H9 (cell line): Measurements from ENCODE around the gene ATF7. TPM values are rescaled to one million over a fixed set of nuclear protein-coding genes. Genes with fewer than 3 reads are reported as not detected.

ENCODE experiments used
- DNase-seq: peaks from one replicate; pipeline ENCODE4 v3.0.0-alpha.2; 2017
- H2AFZ ChIP-seq: one replicate; pipeline ENCODE4 v1.6.1; 2013; ENCODE audit warnings: mild to moderate bottlenecking, low read length, control low read depth, moderate library complexity
- H2AK5ac ChIP-seq: 2 replicates; pipeline ENCODE4 v1.6.1; 2013; ENCODE audit warnings: low read length, control low read depth, mixed read lengths; ENCODE audit not compliant: insufficient read length
- H2BK120ac ChIP-seq: one replicate; pipeline ENCODE4 v1.6.1; 2013; ENCODE audit warnings: low read depth, mild to moderate bottlenecking, low read length, control low read depth, inconsistent platforms; ENCODE audit not compliant: poor library complexity, severe bottlenecking
- H2BK12ac ChIP-seq: 2 replicates; pipeline ENCODE4 v1.6.1; 2013; ENCODE audit warnings: low read length, control low read depth, mixed read lengths, low read depth; ENCODE audit not compliant: insufficient read length
- H2BK15ac ChIP-seq: 2 replicates; pipeline ENCODE4 v1.6.1; 2013; ENCODE audit warnings: low read depth, low read length, control low read depth
- H2BK20ac ChIP-seq: one replicate; pipeline ENCODE4 v1.6.1; 2013; ENCODE audit warnings: low read depth, mild to moderate bottlenecking, low read length, control low read depth, inconsistent platforms; ENCODE audit not compliant: poor library complexity, severe bottlenecking
- H2BK5ac ChIP-seq: 2 replicates; pipeline ENCODE4 v1.6.1; 2013; ENCODE audit warnings: low read length, control low read depth, mixed read lengths; ENCODE audit not compliant: insufficient read length
- H3K14ac ChIP-seq: 2 replicates; pipeline ENCODE4 v1.6.1; 2013; ENCODE audit warnings: low read length, control low read depth; ENCODE audit not compliant: insufficient read depth
- H3K18ac ChIP-seq: 2 replicates; pipeline ENCODE4 v1.6.1; 2013; ENCODE audit warnings: low read depth, mild to moderate bottlenecking, mixed read lengths, low read length, control low read depth; ENCODE audit not compliant: insufficient read length
- H3K23ac ChIP-seq: 2 replicates; pipeline ENCODE4 v1.6.1; 2013; ENCODE audit warnings: low read length, control low read depth, mixed read lengths, low read depth; ENCODE audit not compliant: insufficient read length
- H3K23me2 ChIP-seq: 2 replicates; pipeline ENCODE4 v1.6.1; 2013; ENCODE audit warnings: low read depth, mild to moderate bottlenecking, mixed read lengths, low read length, control low read depth; ENCODE audit not compliant: insufficient read length, poor library complexity, severe bottlenecking
- H3K27ac ChIP-seq: 2 replicates; pipeline ENCODE4 v1.5.1; 2013; ENCODE audit warnings: low read length, control low read depth, mixed read lengths, low read depth; ENCODE audit not compliant: insufficient read length
- H3K27me3 ChIP-seq: 2 replicates; pipeline ENCODE4 v1.6.1; 2013; ENCODE audit warnings: low read length, control low read depth, inconsistent platforms; ENCODE audit not compliant: insufficient read depth
- H3K4ac ChIP-seq: 2 replicates; pipeline ENCODE4 v1.6.1; 2013; ENCODE audit warnings: low read depth, mild to moderate bottlenecking, control low read depth, inconsistent platforms, low read length, moderate library complexity
- H3K4me1 ChIP-seq: 2 replicates; pipeline ENCODE4 v1.6.1; 2013; ENCODE audit warnings: low read length, control low read depth, inconsistent platforms; ENCODE audit not compliant: insufficient read depth
- H3K4me2 ChIP-seq: 2 replicates; pipeline ENCODE4 v1.6.1; 2013; ENCODE audit warnings: low read length, control low read depth, mixed read lengths; ENCODE audit not compliant: insufficient read length, insufficient read depth
- H3K56ac ChIP-seq: 2 replicates; pipeline ENCODE4 v1.6.1; 2013; ENCODE audit warnings: low read depth, mild to moderate bottlenecking, mixed read lengths, low read length, control low read depth; ENCODE audit not compliant: insufficient read length
- H3K79me1 ChIP-seq: 2 replicates; pipeline ENCODE4 v1.6.1; 2013; ENCODE audit warnings: low read depth, mild to moderate bottlenecking, moderate library complexity, low read length, control low read depth, inconsistent platforms; ENCODE audit not compliant: insufficient read depth, poor library complexity, severe bottlenecking
- H3K79me2 ChIP-seq: 2 replicates; pipeline ENCODE4 v1.6.1; 2013; ENCODE audit warnings: low read length, control low read depth, inconsistent platforms; ENCODE audit not compliant: insufficient read depth
- H3K9ac ChIP-seq: 2 replicates; pipeline ENCODE4 v1.6.1; 2013; ENCODE audit warnings: low read length, control low read depth, mixed read lengths; ENCODE audit not compliant: insufficient read length; ENCODE audit errors: extremely low read depth
- H3K9me3 ChIP-seq: one replicate; pipeline ENCODE4 v1.6.1; 2013; ENCODE audit warnings: low read depth, low read length, inconsistent platforms; ENCODE audit not compliant: control insufficient read depth
- H3T11ph ChIP-seq: one replicate; pipeline ENCODE4 v1.6.1; 2013; ENCODE audit warnings: mild to moderate bottlenecking, low read length, control low read depth, inconsistent platforms
- H4K20me1 ChIP-seq: one replicate; pipeline ENCODE4 v1.6.1; 2013; ENCODE audit not compliant: control insufficient read depth, insufficient read length, insufficient read depth
- H4K5ac ChIP-seq: 2 replicates; pipeline ENCODE4 v1.6.1; 2013; ENCODE audit warnings: low read depth, mild to moderate bottlenecking, mixed read lengths, low read length, control low read depth; ENCODE audit not compliant: insufficient read length
- H4K8ac ChIP-seq: replicated peaks from 2 replicates; pipeline ENCODE4 v1.6.1; 2013; ENCODE audit warnings: low read length, control low read depth, mixed read lengths, low read depth; ENCODE audit not compliant: insufficient read length
- H4K91ac ChIP-seq: 2 replicates; pipeline ENCODE4 v1.6.1; 2013; ENCODE audit warnings: low read depth, mild to moderate bottlenecking, moderate library complexity, mixed read lengths, low read length, control low read depth; ENCODE audit not compliant: insufficient read length
- H3K27ac Mint-ChIP-seq, 3 experiments: 2 replicates in 2 of 3; 3 replicates in 1 of 3; pipeline ENCODE4 v1.8.0; 2020 to 2021; ENCODE audit warnings: mixed read lengths in 3 of 3, mild to moderate bottlenecking in 1 of 3, moderate library complexity in 1 of 3
- H3K27me3 Mint-ChIP-seq: 2 replicates; pipeline ENCODE4 v1.8.0; 2021; ENCODE audit warnings: low read depth, mild to moderate bottlenecking, moderate library complexity, mixed read lengths
- H3K36me3 Mint-ChIP-seq, 3 experiments: 2 replicates in 2 of 3; 3 replicates in 1 of 3; pipeline ENCODE4 v1.8.0; 2020 to 2021; ENCODE audit warnings: low read depth in 3 of 3, mixed read lengths in 3 of 3; ENCODE audit not compliant: insufficient read depth in 1 of 3
- H3K4me1 Mint-ChIP-seq, 2 experiments: 2 replicates each; pipeline ENCODE4 v1.8.0; 2020; ENCODE audit warnings: mixed read lengths in 2 of 2
- H3K4me3 Mint-ChIP-seq, 2 experiments: 2 replicates in 1 of 2; 3 replicates in 1 of 2; pipeline ENCODE4 v1.8.0; 2020 to 2021; ENCODE audit warnings: mild to moderate bottlenecking in 2 of 2, mixed read lengths in 2 of 2, moderate library complexity in 1 of 2
- H3K9me3 Mint-ChIP-seq, 2 experiments: 2 replicates in 1 of 2; 3 replicates in 1 of 2; pipeline ENCODE4 v1.8.0; 2020; ENCODE audit warnings: mild to moderate bottlenecking in 2 of 2, mixed read lengths in 2 of 2, moderate library complexity in 1 of 2
- CTCF ChIP-seq: fragments of 200-600 bp; sonication (generic); conservative IDR thresholded peaks from 3 replicates; pipeline ENCODE4 v1.8.0; 2021; ENCODE audit warnings: antibody characterized with exemption, mild to moderate bottlenecking
- total RNA-seq: library from RNA; stranded (reverse); gene quantifications from 2 replicates; pipeline ENCODE4 v1.2.1, GENCODE V29; 2021

Gene ATF7
- total RNA-seq, 1 experiment from 2014 or later, result 17.7 TPM

GRCh38 chr12:53564941-53565340 is 61.2 kb downstream of the ATF7 start:
- H3K79me1 ChIP-seq, result no peaks in the 10 kb centered on the region

More at GRCh38 chr12:53564941-53565340, 61.2 kb downstream of the ATF7 start:
- Histone ChIP-seq H3K9me3 (no peaks in the 10 kb centered on the region), H2BK20ac (no peak overlapping the region), H3K27ac (no peak overlapping the region), H3K23ac (no peak overlapping the region), H3K4me2 (no peak overlapping the region), H2BK120ac (no peak overlapping the region), H4K8ac (no peak overlapping the region), H3T11ph (no peak overlapping the region), H3K23me2 (no peaks in the 10 kb centered on the region), H2BK5ac (no peak overlapping the region), H2AK5ac (no peak overlapping the region), H4K5ac (no peak overlapping the region), H2BK12ac (no peak overlapping the region), H3K9ac (no peak overlapping the region), H3K14ac (no peak overlapping the region), H3K56ac (no peak overlapping the region), H3K4ac (no peak overlapping the region), H4K91ac (no peak overlapping the region), H3K27me3 (no peaks in the 10 kb centered on the region), H3K4me1 (peaks cover 3% of the 10 kb centered on the region; the same call in 1 of the 2 replicates), H2BK15ac (no peak overlapping the region), H2AFZ (no peak overlapping the region), H3K18ac (no peak overlapping the region), H3K79me2 (no peaks in the 10 kb centered on the region), H4K20me1 (no peaks in the 10 kb centered on the region)
- no peaks in the 10 kb centered on the region for H3K9me3 Mint-ChIP-seq
- no peak overlapping the region for H3K4me3 Mint-ChIP-seq
- no peaks in the 10 kb centered on the region for H3K36me3 Mint-ChIP-seq
- no peak for TF ChIP-seq CTCF
- no peak for DNase-seq
- no peaks in the 10 kb centered on the region for H3K27me3 Mint-ChIP-seq
- peaks cover 30 to 33% of the 10 kb centered on the region in 2 experiments for H3K4me1 Mint-ChIP-seq
- H3K27ac Mint-ChIP-seq, result 0 out of 7 replicates have a peak overlapping the region, but pooled peaks of 1 of the 3 experiments have one; percentile 8
